HK-2 (cell line): Measurements from ENCODE around the gene ACKR3.

Experiments used
- DNase-seq: peaks from one replicate; pipeline ENCODE4 v3.0.0-alpha.2; 2018; ENCODE audit not compliant: unreplicated experiment

Gene ACKR3

DNA sequence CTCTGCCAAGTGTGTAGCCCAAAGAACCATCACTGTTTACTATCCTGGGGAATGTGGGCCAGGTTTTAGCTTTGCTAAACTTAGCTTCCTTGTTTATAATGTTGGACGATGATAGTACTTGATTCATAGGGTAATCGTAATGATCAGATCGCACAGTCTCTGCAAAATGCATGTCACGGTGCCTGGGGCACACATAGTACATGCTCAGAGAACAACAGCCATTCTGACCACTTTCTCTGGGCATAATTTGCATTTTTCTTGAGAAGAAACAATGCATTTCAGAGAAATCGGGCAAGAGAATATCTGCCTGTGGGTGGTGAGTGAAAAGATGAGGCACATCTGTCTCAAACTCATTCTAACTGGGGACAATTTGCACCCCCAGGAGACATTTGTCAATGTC is 16.3 kb downstream of the ACKR3 start:
- DNase-seq: no peak

DNA sequence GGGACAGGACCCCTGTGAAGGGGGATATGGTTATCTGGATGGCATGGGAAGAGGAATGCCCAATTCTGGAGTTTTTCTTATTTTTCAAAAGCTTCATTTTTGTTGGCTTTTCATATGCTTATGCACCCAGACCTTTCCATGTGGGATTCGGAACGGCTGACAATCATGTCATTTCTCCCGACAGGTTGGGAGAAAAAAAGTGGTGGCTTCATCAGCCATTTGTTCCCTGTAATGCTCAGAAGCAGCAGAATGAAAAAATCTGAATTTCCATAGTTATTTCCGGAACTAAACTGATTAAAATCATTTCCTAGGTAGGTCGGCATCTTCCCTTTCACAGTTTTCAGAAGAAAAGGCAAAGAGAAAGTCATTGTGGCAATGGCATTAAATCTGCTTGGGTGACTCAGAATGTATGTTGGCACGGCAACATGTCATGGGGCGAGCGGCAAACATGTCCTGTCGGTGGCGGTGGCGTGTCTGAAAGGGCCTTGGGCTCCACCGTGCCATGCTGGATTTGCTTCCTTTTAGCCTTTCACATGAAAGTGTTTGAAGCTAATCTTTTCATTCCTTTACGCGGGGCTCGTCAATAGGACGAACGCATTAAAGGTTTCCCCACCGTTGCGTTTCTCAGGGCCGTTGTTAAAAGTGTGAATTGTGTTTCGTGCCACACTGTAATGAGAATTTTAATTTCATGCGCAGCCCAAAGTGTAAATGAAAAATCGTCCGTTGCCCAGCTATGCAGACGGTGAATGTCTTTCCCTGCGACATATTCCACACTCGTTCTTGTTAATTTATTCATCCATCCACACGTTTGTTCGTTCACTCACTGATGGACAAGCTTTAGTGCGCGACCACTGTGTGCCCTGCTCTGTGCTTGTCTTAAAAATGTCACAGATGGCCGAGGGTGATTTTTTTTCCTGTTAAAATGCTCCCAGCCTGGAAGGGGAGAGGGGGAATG is 18.5 kb downstream of the ACKR3 start:
- no peak for DNase-seq

DNA sequence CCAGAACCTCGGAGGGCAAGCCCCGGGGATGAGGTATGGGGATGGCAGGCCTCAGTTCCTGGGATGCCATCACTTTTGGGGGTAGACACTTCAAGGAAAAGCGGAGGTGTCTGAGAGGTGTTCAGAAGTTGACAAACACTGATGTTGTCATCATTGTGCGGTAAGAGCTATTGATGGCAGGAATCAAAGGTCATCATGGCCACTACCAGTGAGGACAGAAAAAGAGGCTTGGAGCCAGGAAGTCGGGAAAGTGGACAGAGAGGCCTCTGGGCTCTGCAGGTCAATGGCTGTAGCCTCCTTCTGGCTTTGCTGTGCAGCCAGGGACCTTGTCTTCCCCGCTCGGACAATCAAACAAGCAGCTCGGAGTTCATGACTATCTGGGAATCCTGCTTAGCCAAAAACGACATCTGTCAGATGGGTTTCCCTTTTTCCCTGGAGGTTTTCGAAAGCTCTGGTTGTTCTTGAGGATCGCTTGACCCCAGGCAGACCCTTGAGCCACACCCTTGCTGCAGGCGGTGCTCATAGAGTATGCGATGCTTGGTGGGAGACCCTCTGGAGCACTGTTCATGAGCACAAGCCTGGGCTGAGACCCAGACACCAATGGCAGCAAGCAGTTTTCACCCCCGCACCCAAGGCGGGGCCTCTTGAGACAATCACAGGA is 19.4 kb downstream of the ACKR3 start:
- DNase-seq: no peak

DNA sequence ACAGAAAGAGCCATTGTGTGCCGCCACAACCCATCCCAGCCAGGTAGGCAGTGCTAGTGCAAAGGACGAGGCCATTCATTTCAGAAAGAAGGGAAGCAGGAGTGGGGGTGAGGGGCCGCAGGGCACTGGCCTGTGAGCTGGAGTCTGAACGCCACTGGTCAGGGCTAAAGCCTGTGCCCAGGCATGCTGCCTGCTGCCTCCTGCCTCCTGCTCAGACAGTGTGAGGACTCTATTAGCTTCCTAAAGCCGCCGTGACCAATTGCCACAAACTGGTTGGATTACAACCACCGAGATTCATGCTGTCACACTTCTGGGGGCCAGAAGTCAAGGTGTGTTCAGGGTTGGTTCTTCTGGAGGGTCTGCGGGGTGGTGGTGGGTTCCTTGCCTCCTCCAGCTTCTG is 21.2 kb downstream of the ACKR3 start:
- DNase-seq: no peak

DNA sequence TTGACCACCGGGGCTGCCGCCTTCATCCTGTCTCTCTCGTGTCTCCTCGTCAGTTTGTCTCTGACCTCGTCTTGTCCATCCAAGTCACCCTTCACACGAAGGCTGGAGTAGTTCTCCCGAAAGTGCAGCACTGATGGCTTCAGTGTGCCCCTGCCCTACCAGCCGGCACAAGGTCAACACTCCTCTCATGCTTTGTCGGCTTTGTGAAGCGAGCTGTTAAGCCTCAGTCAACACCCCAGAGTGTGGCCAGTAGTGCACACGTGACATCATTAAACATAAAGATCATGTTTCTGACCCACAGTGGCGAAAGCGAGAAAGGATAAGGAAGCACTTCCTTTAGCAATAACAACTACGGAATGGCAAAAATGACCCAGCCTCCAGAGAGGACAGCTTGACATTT is 23.2 kb downstream of the ACKR3 start:
- DNase-seq: no peak

DNA sequence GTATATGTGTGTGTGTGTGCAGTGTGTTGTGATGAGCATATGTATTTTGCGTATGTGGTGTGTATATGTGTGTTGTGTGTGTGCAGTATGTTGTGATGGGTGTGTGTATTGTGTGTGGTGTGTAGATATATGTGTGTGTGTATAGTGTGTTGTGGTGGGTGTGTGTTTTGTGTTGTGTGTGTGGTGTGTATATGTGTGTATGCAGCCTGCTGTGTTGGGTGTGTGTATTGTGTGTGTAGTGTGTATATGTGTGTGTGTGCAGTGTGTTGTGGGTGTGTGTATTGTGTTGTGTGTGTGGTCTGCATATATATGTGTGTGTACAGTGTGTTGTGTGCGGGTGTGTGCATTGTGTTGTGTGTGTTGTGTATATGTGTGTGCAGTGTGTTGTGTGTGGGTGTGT is 23.9 kb downstream of the ACKR3 start:
- DNase-seq: no peak

DNA sequence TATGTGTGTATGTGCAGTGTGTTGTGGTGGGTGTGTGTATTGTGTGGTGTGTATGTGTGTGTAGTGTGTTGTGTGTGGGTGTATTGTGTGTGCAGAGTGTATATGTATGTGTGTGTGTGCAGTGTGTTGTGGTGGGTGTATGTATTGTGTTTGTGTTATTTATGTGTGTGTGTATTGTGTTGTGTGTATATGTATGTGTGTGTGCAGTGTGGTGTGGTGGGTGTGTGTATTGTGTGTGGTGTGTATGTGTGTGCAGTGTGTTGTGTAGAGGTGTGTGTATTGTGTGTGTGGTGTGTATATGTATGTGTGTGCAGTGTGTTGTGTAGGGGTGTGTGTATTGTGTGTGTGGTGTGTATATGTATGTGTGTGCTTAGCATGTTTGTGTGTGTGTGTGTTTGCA is 24.3 kb downstream of the ACKR3 start:
- no peak for DNase-seq

DNA sequence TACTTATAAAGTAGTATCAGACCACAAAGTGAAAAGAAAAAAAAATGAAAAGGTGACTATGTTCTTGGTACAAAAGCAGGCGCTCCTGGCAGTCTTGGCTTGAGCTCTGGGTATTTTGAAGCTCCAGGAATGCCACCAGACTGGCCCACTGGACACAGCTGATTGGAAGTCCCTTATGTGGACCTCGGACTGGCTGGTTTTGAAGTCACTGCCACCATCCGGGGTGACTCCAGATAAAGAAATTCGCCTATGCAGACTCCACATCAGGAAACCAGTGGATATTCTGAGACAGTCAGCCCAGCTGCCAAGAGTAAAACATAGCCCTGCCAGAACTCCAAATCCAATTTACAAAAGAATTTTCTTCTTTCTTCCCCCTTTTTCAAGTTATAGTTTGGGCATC is 28.0 kb downstream of the ACKR3 start:
- no peak for DNase-seq

DNA sequence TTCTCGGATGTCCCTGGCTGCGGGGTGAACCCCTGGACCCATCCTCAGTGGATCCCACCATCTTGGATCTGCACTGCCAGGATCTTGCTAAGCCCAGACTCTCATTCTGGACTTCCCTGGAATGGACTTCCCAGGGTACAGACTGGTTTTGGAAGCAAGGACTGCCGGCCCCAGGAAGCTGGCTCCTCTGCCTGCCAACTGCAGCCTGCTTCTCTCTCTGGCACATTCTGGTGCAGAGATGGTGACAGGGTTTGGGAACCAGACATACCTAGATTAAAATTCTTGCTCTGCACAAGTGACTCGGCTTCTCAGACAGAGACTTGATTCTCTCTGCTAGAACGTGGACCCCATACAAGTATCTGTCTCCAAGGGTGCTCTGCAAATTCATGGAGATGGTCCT is 29.4 kb downstream of the ACKR3 start:
- no peak for DNase-seq

DNA sequence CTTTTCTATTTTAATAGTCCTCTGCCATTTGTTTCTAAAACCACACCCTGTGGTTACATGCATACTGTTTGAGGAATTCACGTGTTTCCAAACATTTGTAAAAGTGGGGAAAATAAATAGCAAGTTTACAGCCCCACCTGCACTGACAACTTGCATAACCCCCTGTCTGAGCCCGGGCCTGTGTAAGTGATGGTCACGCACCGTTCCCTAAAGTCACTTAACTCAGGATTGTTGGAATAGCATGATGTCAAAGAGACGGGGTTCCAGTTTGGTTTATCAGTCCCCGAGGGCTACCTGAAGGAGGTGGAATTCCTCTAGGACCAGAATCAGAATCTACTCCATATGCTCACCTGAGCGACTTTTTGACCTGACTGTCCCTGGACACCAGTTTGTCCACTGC is 30.5 kb downstream of the ACKR3 start:
- no peak for DNase-seq

DNA sequence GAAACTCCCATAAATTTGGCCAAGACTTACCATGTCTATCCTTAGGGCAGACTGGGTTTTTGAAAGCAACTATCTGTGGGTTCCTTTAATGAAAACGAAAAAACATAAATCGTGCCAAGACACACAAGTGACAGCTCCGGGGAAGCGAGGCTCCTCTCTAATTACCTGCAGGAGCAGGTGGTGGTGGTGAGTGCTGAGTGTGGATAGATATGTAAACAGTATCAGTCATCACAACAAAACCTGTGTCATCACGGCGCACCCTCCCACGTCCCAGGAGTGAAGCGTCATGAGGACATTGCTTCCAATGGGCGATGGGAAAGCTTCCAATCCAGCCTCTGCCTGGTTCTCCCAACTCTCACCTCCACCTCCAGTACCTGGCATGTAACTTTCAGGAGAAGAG is 31.3 kb downstream of the ACKR3 start:
- DNase-seq: no peak

DNA sequence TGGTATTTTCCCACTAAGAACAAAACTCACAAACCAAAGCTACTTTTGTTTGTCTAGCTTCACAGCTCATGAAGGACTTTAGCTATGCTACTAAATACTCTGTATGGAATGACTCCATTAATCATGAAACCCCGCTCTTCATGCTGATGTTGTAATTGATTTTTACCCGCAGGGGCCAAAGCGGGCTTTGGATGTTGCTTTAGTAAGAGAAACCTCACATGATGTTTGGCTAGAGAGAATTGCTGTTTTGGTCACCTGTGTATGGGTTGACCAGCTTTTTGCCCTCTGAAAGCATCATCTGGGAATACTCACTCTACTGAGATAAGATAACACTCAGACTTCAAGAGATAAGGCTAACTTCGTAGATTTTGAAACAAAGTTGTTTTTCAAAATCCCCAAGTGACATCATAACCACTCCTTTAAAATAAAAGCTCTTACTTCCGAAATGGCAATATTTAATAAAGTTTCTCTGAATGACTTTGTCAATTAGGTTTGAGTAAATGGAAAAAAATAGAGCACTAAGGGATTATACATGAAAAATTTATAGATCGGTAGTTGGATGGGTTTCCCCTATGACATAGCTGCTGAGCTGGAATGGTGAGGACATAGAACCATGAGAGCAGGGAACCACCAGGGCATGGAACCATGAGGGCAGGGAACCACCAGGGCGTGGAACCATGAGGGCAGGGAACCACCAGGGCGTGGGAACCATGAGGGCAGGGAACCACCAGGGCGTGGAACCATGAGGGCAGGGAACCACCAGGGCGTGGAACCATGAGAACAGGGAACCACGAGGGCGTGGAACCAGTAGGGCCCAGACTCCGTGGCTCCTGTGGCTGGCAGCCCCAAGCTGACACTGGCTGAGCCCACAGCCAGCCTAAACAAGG is 31.9 kb downstream of the ACKR3 start:
- no peak for DNase-seq

DNA sequence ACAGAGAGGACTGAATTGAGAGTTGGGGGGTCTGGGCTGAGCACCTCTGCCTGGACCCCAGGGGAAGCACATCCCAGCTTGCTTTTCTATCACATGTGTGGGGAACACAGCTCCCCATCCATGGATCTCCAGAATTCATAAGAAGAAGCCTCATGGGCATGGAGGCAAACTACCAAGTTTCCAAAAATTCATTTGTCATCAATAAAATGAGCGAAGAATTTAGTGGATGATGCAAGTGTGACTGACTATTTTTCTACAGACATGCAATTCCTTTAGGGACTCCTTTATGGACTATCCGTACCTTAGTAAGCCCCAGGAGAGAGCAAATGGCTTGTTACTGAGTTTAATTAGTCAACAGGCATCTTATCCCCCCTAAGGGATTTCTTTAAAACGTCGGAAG is 33.1 kb downstream of the ACKR3 start:
- DNase-seq: no peak

DNA sequence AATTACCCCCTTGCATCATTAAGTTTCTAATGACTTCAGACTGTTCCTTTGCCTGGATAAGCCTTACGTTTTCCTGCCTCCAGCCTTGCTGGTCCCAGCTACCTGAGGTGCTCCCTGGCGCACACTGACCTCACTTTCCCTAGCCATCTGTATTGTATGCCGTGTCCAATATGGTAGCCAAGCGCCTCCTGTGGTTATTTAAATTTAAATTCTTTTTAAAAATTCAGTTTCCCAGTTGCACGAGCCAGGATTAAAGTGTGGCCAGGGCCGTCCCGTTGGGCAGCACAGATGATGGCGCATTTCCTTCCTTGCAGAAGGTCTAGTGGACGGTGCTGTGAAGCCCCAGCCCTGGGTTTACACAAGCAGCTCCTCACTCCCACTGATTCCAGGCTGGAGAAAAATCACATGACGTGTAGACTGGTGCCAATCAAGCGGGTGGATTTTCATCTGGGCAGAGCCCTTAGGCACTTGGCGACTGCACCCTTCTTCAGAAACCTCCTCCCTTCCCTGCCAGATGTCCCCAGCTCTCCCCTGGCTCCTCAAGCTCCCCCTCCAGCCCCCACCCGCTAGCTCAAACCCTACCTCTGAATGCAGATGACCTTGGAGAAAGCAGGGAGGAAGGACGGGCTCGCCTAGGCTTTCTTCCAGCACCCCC is 33.9 kb downstream of the ACKR3 start:
- no peak for DNase-seq

DNA sequence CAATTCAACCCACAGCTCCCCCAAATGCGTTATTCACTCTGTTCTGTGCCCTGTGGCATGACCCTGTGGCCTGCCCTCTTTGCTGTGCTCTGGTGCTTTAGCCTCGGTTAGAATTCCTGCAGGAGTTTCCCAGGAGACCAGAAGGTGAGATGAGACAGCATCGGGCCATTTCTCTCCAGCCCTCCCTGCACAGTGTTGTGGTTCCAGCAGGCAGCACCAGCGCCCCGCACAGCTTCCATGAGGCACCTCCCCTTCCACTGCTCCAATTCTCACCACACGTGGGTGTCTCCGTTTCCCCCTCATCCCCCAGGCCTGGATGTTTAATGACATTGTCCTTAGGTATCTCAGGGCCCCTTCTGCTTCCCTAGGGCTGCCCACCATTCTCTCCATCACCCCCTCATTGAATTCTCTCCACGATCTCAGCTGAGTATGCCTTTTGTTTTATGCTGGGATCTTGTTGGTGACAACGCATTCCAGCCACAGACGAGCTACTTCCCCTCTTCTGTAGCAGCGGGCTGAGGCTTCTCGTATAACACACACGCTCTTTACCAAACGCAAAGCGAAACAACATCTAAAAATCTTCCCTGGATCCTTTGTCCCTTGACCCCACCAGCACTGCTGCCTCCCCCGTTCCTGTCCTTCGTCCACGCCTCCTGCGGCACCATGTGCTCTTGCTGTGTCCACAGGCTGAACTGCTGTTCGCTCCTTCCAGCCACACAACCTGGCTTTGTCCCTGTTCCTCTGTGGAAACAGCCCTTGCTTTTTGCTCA is 35.1 kb downstream of the ACKR3 start:
- no peak for DNase-seq

DNA sequence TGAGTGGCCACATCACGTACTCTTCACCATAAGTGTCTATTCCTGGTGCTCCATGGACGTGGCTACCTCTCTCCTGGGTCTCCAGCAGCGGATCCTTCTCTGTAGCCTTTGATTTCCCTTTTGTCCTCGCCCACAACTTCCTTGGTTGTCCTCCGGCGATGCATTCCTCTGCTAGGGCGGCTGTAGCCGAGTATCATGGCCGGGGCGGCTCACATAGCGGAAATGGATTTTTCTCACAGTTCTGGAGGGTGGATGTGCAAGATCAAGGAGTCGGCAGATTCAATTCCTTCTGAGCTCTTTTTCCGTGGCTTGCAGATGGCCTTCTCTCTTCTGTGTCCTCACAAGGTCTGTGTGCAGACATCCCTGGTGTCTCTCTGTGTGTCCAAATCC is 35.7 kb downstream of the ACKR3 start:
- DNase-seq: no peak

DNA sequence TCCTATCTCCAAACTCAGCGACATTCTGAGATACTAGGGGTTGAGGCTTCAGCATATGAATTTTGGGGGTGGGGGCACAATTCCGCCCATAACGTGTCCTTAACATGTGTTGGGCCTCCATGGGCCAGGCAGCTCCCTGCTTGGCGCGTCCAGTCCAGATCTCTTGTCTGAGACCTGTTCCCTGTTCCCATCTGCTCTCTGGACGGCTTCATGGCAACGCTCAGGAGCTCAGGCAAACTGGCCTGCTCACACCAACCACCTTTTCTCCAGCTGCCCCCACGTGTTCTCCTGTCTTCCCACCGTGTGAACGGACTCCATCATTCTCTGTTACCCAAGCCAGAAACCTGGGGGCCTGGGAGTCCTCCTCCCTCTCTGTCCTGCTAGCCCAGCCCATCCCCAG is 36.4 kb downstream of the ACKR3 start:
- DNase-seq: no peak

DNA sequence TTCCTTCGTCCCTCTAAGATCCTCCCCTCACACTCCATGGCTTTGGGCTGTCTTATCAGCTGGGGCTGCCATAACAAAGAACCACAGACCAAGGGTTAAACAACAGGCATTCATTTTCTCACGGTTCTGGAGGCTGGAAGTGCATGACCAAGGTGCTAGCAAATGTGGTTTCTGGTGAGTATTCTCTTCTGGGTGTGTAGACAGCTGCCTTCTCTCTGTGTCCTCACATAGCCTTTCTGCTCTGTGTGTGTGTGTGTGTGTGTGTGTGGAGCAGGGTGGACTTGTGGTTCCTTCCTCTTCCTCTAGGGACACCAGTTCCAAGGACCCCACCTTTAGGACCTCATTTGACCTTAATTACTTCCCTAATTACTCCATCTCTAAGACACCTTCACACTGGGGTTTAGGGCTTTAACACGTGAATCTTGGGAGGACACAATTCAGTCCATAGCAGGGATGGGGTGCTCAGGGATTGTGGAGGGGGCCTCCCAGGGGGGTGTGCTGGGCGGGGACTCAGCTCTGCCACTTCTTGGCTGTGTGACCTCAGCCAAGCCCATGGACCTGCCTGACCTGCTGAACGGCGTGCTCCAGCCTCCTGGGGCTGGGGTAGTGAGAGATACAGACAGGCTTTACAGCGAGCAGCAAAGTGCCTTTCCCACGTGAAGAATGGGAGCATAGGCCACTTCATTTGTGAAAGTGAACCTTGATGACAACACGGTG is 38.0 kb downstream of the ACKR3 start:
- no peak for DNase-seq

DNA sequence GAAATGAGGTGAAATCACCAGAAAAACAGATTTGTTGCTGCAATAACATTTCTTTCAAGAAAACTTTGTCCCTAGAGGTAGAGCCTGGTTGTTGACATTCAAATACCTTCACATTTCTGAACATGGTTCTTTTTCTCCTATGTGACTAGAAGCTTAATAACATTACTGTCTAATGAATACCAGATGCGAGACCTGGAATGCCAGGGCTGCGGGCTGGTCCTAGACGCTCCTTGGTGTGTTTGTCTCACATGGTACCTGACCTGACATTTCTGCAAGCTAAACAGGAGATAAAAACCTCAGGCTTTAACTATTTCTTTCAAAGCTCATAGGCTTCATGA is 38.5 kb downstream of the ACKR3 start:
- no peak for DNase-seq

DNA sequence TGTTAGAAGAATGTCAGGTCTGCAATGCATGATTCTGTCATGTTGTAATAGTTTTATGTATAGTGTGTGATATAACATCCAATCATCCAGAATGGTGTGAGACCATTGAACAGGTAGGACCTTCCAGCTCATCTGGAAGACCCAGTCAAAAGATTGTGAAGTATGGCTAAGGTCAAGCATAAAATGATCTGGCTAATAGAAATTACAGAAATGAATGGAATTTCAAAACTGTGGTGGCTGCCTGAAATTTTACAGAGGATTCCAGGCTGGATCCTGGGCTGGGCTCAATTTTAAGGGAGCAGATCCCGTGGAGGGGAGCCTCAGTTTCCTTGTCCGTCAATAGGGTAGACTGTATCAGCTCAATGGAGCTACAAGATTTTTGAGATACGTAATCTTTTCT is 39.1 kb downstream of the ACKR3 start:
- no peak for DNase-seq
